Mesenchymal stem cell (in vitro differentiated cells and primary cell): Measurements from ENCODE around the gene CA11.
A peak's percentile ranks its signal among the peaks of the same experiment; 100 is the strongest.

Source experiments
- DNase-seq: peaks from one replicate; pipeline ENCODE4 v3.0.0-alpha.2; 2013
- H2AFZ ChIP-seq: one replicate; pipeline ENCODE4 v1.6.1; 2013; ENCODE audit warnings: low read depth, mild to moderate bottlenecking, control low read depth, inconsistent platforms, low read length, moderate library complexity
- H2AK5ac ChIP-seq: 2 replicates; pipeline ENCODE4 v1.6.1; 2013; ENCODE audit warnings: low read length, moderate library complexity, mild to moderate bottlenecking, inconsistent platforms; ENCODE audit not compliant: severe bottlenecking
- H2BK120ac ChIP-seq: one replicate; pipeline ENCODE4 v1.6.1; 2013; ENCODE audit warnings: low read depth, mild to moderate bottlenecking, inconsistent platforms, low read length, moderate library complexity
- H2BK12ac ChIP-seq, 2 experiments: one replicate each; pipeline ENCODE4 v1.6.1; 2013; ENCODE audit warnings: inconsistent platforms in 2 of 2, low read length in 2 of 2, mild to moderate bottlenecking in 2 of 2, moderate library complexity in 2 of 2, control low read depth in 1 of 2
- H2BK15ac ChIP-seq: one replicate; pipeline ENCODE4 v1.6.1; 2013; ENCODE audit warnings: mild to moderate bottlenecking, low read depth, inconsistent platforms; ENCODE audit not compliant: poor library complexity, severe bottlenecking
- H2BK5ac ChIP-seq: 2 replicates; pipeline ENCODE4 v1.6.1; 2013; ENCODE audit warnings: low read depth, mild to moderate bottlenecking, low read length, control low read depth, inconsistent platforms; ENCODE audit not compliant: poor library complexity, severe bottlenecking
- H3K14ac ChIP-seq, 2 experiments: one replicate each; pipeline ENCODE4 v1.6.1; 2013; ENCODE audit warnings: inconsistent platforms in 2 of 2, low read length in 2 of 2, control low read depth in 1 of 2, mild to moderate bottlenecking in 1 of 2, moderate library complexity in 1 of 2
- H3K18ac ChIP-seq, 2 experiments: one replicate each; pipeline ENCODE4 v1.6.1; 2013; ENCODE audit warnings: inconsistent platforms in 2 of 2, low read length in 2 of 2, control low read depth in 1 of 2, low read depth in 1 of 2, mild to moderate bottlenecking in 1 of 2
- H3K23ac ChIP-seq, 2 experiments: one replicate each; pipeline ENCODE4 v1.6.1; 2013; ENCODE audit warnings: inconsistent platforms in 2 of 2, low read length in 2 of 2, mild to moderate bottlenecking in 2 of 2, moderate library complexity in 2 of 2, control low read depth in 1 of 2
- H3K27ac ChIP-seq: 2 replicates; pipeline ENCODE4 v1.5.1; 2013; ENCODE audit warnings: mild to moderate bottlenecking, moderate library complexity, low read length, control low read depth, inconsistent platforms; ENCODE audit not compliant: poor library complexity, severe bottlenecking
- H3K27me3 ChIP-seq, 2 experiments: 2 replicates each; pipeline versions ENCODE4 v1.6.1 to v1.7.0; 2013; ENCODE audit warnings: low read length in 2 of 2, mild to moderate bottlenecking in 2 of 2, moderate library complexity in 2 of 2, control low read depth in 1 of 2, inconsistent platforms in 1 of 2; ENCODE audit not compliant: control insufficient read depth in 1 of 2, insufficient read depth in 1 of 2
- H3K36me3 ChIP-seq, 2 experiments: 2 replicates each; pipeline versions ENCODE4 v1.6.1 to v1.7.0; 2013; ENCODE audit warnings: low read length in 2 of 2, control low read depth in 1 of 2, inconsistent platforms in 1 of 2, low read depth in 1 of 2, mild to moderate bottlenecking in 1 of 2; ENCODE audit not compliant: insufficient read depth in 2 of 2, control insufficient read depth in 1 of 2
- H3K4ac ChIP-seq, 2 experiments: one replicate each; pipeline ENCODE4 v1.6.1; 2013; ENCODE audit warnings: inconsistent platforms in 2 of 2, low read length in 2 of 2, mild to moderate bottlenecking in 2 of 2, moderate library complexity in 2 of 2, control low read depth in 1 of 2, low read depth in 1 of 2
- H3K4me1 ChIP-seq: 2 replicates; pipeline ENCODE4 v1.6.1; 2013; ENCODE audit warnings: low read depth, low read length, control low read depth; ENCODE audit not compliant: control insufficient read depth, insufficient read depth
- H3K4me2 ChIP-seq: 2 replicates; pipeline ENCODE4 v1.6.1; 2013; ENCODE audit warnings: low read length, mild to moderate bottlenecking, inconsistent platforms; ENCODE audit not compliant: poor library complexity, severe bottlenecking
- H3K4me3 ChIP-seq, 2 experiments: 2 replicates each; pipeline versions ENCODE4 v1.5.1 to v1.7.0; 2013; ENCODE audit warnings: low read length in 2 of 2, mild to moderate bottlenecking in 2 of 2, control low read depth in 1 of 2, low read depth in 1 of 2; ENCODE audit not compliant: insufficient read depth in 1 of 2
- H3K79me1 ChIP-seq: replicated peaks from 2 replicates; pipeline ENCODE4 v1.6.1; 2013; ENCODE audit warnings: mild to moderate bottlenecking, control low read depth, low read length, inconsistent platforms; ENCODE audit not compliant: poor library complexity, severe bottlenecking
- H3K9ac ChIP-seq: 2 replicates; pipeline ENCODE4 v1.7.0; 2013; ENCODE audit warnings: mild to moderate bottlenecking, low read length, moderate library complexity
- H3K9me3 ChIP-seq: 2 replicates; pipeline ENCODE4 v1.7.0; 2013; ENCODE audit warnings: mild to moderate bottlenecking, low read length; ENCODE audit not compliant: control insufficient read depth
- H4K8ac ChIP-seq: one replicate; pipeline ENCODE4 v1.6.1; 2013; ENCODE audit warnings: inconsistent platforms, mild to moderate bottlenecking, low read length, moderate library complexity
- H4K91ac ChIP-seq: one replicate; pipeline ENCODE4 v1.6.1; 2013; ENCODE audit warnings: mild to moderate bottlenecking, low read length, inconsistent platforms
- WGBS: methylation state at CpG from one replicate; pipeline ENCODE4 v1.1.7; 2013; ENCODE audit warnings: mixed read lengths; 5-methylcytosine and 5-hydroxymethylcytosine counted together

The CA11 gene

GRCh38 chr19:48642862-48643261 lies 3.1 kb downstream of the CA11 start:
- H2BK120ac ChIP-seq: no peak overlapping the region
- no peak overlapping the region for H2AK5ac ChIP-seq
- H2AFZ ChIP-seq: no peak overlapping the region
- H3K79me1 ChIP-seq: no peaks in the 10 kb centered on the region
- no peak overlapping the region for H2BK12ac ChIP-seq
- no peak overlapping the region for H2BK15ac ChIP-seq
- H3K27ac ChIP-seq: no peak overlapping the region
- no peak overlapping the region for H4K8ac ChIP-seq
- H3K4ac ChIP-seq: no peak overlapping the region
- DNase-seq: no peak
- no peak overlapping the region for H4K91ac ChIP-seq
- H3K27me3 ChIP-seq: no peaks in the 10 kb centered on the region
- H3K23ac ChIP-seq: no peak overlapping the region
- no peaks in the 10 kb centered on the region for H3K9me3 ChIP-seq
- 96% methylated on average over 4 of the region's 5 CpGs for WGBS
- no peak overlapping the region for H3K18ac ChIP-seq
- H3K4me2 ChIP-seq: no peak overlapping the region
- peaks cover 0 to 14% of the 10 kb centered on the region in 2 experiments for H3K36me3 ChIP-seq
- H2BK5ac ChIP-seq: no peak overlapping the region
- peaks cover 23% of the 10 kb centered on the region for H3K4me1 ChIP-seq
- H3K14ac ChIP-seq: no peak overlapping the region
- H3K9ac ChIP-seq: no peak overlapping the region
- no peak overlapping the region for H3K4me3 ChIP-seq

- Histone ChIP-seq H3K27ac (no peak overlapping the region), H3K9ac (no peak overlapping the region), H2AK5ac (no peak overlapping the region), H4K8ac (no peak overlapping the region), H3K23ac (no peak overlapping the region), H2BK5ac (no peak overlapping the region), H4K91ac (no peak overlapping the region), H3K18ac (no peak overlapping the region), H3K4me3 (no peak overlapping the region), H3K27me3 (no peaks in the 10 kb centered on the region), H3K4me1 (peaks cover 25% of the 10 kb centered on the region), H2BK120ac (no peak overlapping the region), H2AFZ (no peak overlapping the region), H2BK15ac (no peak overlapping the region), H3K4me2 (no peak overlapping the region), H3K4ac (no peak overlapping the region), H3K79me1 (no peaks in the 10 kb centered on the region), H2BK12ac (no peak overlapping the region), H3K9me3 (no peaks in the 10 kb centered on the region), H3K14ac (no peak overlapping the region), H3K36me3 (peaks cover 0 to 14% of the 10 kb centered on the region in 2 experiments)
- 100% methylated on average over 2 of the region's 2 CpGs for WGBS
- no peak for DNase-seq
These were observed 4.1 kb downstream of the CA11 start for GRCh38 chr19:48641850-48642249.

- Histone ChIP-seq H3K79me1 (no peaks in the 10 kb centered on the region), H2BK12ac (peak overlapping the region; percentile 33 to 54), H3K27ac (no peak overlapping the region), H3K14ac (no peak overlapping the region), H2BK120ac (no peak overlapping the region), H3K23ac (peak overlapping the region in 1 of 2 experiments; percentile 24), H2AFZ (no peak overlapping the region), H3K4me3 (peak overlapping the region in 1 of 2 experiments; percentile 5), H2BK5ac (no peak overlapping the region), H3K36me3 (peaks cover 0 to 14% of the 10 kb centered on the region in 2 experiments), H4K8ac (peak overlapping the region; percentile 7), H3K4me1 (peaks cover 25% of the 10 kb centered on the region), H2AK5ac (peak overlapping the region; percentile 4), H3K4me2 (no peak overlapping the region), H2BK15ac (no peak overlapping the region), H3K27me3 (peaks cover 0 to 7% of the 10 kb centered on the region in 2 experiments), H3K18ac (no peak overlapping the region), H3K4ac (no peak overlapping the region), H3K9me3 (no peaks in the 10 kb centered on the region), H4K91ac (no peak overlapping the region), H3K9ac (no peak overlapping the region)
- no peak for DNase-seq
- 86% methylated on average over 29 of the region's 33 CpGs for WGBS
These were observed 6.3 kb downstream of the CA11 start for GRCh38 chr19:48639483-48640375.

DNA sequence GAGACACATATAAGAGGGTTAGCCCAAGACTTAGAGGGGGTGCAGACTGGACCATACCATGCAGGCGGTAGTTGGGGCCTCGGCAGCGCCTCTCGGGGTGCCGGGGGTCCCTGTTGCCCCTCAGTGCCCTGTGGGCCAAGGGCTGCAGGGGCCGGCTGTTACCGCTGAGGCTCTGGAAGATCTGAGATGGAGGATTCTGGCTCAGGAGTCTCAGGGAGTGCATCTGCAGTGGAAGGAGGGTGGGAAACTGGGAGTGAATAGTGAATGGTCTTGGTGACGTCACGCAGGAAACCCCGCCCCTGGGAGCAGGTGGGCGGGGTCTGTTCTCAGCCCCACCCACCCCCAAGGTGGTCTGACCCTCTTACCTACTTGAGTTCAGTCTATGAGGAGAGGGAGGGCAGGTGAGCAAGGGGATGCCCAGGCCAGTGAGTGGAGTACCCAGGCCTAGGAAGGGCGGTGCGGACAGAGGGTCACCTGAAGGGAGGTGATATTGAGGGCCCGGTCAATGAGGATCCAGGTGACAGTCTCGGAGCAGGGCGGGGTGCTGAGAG lies 7.1 kb downstream of the CA11 start:
- DNase-seq: no peak
- Histone ChIP-seq H3K4me1 (peaks cover 24% of the 10 kb centered on the region), H4K8ac (no peak overlapping the region), H4K91ac (peak overlapping the region; percentile 14), H3K4ac (peak overlapping the region in 1 of 2 experiments; percentile 63), H3K23ac (no peak overlapping the region), H3K79me1 (no peaks in the 10 kb centered on the region), H3K4me2 (no peak overlapping the region), H3K36me3 (peaks cover 0 to 14% of the 10 kb centered on the region in 2 experiments), H2BK12ac (peak overlapping the region in 1 of 2 experiments; percentile 98), H2AFZ (no peak overlapping the region), H2BK120ac (no peak overlapping the region), H3K14ac (no peak overlapping the region), H3K27me3 (peaks cover 0 to 7% of the 10 kb centered on the region in 2 experiments), H3K18ac (peak overlapping the region; percentile 26 to 55), H3K4me3 (peak overlapping the region in 1 of 2 experiments; percentile 25), H3K9me3 (no peaks in the 10 kb centered on the region), H2BK15ac (peak overlapping the region; percentile 88), H3K9ac (peak overlapping the region; percentile 99), H2BK5ac (no peak overlapping the region), H3K27ac (no peak overlapping the region), H2AK5ac (peak overlapping the region; percentile 43)
- 79% methylated on average over 16 of the region's 16 CpGs for WGBS
